ENCODE measurements around the gene XNDC1N. TPM values are rescaled to one million over a fixed set of nuclear protein-coding genes. Genes with fewer than 3 reads are reported as not detected.

Gene XNDC1N
- total RNA-seq, result 10 to 100 TPM; 12.3 to 14.1 TPM

GRCh38 chr11:71927820-71928736 lies at the start of gene XNDC1N:
TSS of gene XNDC1N (minus strand) at chr11:71928594. CDS start at chr11:71923353, 5,241 bp downstream.

GRCh38 chr11:71928737-71929443 lies 496 bp upstream of the XNDC1N start, which contains the start of gene RNF121:
TSS of gene RNF121 (plus strand) at chr11:71929046. CDS start at chr11:71929062, 16 bp downstream.

Other genes starting within 250 kb of the XNDC1N start
- not detected for gene DEFB108B, start 95.4 kb downstream of the XNDC1N start, total RNA-seq
- not detected for gene DEFB131B, start 50.1 kb downstream of the XNDC1N start, total RNA-seq
- 10 to 100 TPM; 20.9 to 22.4 TPM for gene RNF121, start 452 bp upstream of the XNDC1N start, total RNA-seq
- 10 to 100 TPM; 13.3 to 16.6 TPM for gene IL18BP, start 70.3 kb upstream of the XNDC1N start, total RNA-seq
- 100 to 1,000 TPM; 218 to 220 TPM for gene NUMA1, start 151.9 kb upstream of the XNDC1N start, total RNA-seq
- 1 to 10 TPM; 6.0 TPM for gene LRRC51, start 152.3 kb upstream of the XNDC1N start, total RNA-seq
- gene LAMTOR1, start 174.7 kb upstream of the XNDC1N start, total RNA-seq, result 10 to 100 TPM; 72.8 to 75.1 TPM
- gene TOMT, start 177.3 kb upstream of the XNDC1N start, total RNA-seq, result not detected
- gene ANAPC15, start 184.1 kb upstream of the XNDC1N start, total RNA-seq, result 10 to 100 TPM; 74.3 to 78.6 TPM
- gene FOLR3, start 207.1 kb upstream of the XNDC1N start, total RNA-seq, result not detected